ENCODE measurements around the gene SPSB2.

GRCh38 chr12:6869049-6870021, 3.8 kb downstream of the SPSB2 start:
- TF ChIP-seq CTCF (conservative IDR thresholded peaks at IDR 0.05; ENCODE audit: low read depth, low read length) (peak; percentile 77), EZH2 (IDR thresholded peaks at IDR 0.05; ENCODE audit: low read length, unreplicated experiment) (no peak)

Measured in PC-3 (cell line).